GM03348 (cell line): ENCODE measurements around the gene MICAL3.

Experiments
- DNase-seq: peaks from one replicate; pipeline ENCODE4 v3.0.0; 2012; ENCODE audit warnings: low spot score

MICAL3 gene

DNA sequence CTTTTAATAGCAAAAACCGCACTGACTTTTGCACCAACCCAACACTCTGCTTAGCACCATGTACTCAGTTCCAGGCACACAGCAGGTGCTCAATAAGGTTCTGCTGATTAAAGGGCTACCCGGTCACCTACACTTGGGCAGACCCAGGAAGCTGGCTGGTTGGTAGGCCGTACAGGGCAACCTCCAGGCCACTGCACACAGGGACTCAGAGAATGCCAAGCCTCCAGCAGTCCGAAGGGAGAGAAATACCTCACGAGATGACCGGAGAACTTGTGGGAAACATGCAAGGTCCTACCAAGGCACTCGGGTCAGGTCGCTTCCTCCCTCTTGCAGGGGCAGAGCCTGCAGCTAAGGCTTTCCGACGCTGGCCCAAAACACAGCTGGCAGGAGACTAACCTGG, 109.2 kb downstream of the MICAL3 start:
- DNase-seq, result no peak

DNA sequence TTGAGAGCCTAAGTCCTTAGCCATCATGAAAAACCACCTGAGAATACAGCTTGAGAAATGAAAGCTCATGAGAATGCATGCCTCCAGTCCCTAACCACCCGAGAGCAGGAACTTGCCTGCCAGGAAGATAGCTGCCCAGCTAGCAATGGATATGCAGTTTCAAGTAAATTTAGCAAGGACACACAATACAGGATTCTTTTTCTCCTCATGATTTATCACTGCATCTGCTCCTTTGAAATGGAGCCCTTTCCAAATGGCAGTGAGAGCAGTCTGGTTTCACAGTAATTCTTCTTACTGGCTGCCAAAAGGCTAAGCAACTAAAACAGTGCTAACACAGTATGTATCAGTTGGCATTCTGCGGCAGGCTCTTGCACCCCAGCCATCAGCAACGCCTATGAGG, 109.9 kb downstream of the MICAL3 start:
- DNase-seq, result no peak

DNA sequence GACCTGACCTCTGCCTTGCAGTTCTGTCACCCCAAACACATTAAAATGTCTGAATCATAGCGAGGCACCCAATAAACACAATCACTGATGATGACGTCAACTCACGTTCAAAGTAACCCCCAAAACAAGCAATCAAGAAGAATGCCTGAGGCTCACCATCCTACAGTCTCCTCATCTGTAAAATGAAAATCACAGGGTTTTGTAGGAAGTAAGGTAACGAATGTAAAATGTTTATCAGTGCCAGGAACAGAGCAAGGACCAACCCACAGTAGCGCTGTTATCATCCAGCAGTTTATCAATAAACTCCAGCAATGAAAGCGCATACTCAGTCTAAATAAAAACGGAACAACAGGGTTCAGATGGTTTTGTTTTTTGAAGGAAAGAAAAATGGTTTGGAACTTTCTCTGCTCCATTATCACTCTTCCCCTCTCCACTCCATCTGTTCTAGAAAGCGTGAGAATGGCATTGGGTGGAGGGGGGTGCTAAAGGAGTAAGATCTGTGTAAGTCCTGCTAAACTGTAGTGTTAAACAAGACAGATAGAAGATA, 110.5 kb downstream of the MICAL3 start:
- no peak for DNase-seq

DNA sequence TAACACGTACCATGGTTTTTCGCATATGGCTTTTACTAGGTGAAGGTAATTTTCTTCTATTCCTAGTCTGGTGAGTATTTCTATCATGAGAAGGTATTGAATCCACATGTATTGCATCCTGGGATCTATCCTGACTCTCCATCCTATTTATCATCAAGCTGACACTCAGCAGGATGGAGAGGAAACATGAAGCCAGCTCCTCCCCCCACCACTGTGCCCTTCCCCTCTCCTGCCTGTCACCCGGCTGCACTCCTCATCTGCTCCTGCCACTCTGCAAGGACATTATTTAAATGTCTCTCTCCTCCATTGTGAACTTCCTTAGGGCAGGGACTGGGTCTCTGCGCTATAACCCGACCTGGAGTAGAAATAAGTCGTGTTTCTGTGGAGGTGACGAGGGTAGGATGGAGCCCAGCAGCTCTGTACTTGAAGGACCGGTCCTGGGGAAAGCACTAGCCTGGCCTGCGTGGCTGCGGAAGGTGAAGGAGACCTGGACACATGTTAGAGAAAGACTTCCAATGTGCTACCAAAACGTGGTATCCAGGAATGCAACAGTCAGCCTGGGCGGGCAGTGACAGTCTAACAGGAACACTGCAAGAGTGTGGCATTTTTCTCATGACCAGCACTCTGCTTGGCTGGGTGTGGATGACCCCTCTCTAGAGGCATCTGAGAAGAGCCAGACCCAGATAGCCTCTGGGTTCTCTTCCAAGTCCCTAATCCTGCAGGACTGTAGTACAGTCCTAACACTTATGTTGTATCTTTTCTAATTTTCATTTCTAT, 111.2 kb downstream of the MICAL3 start:
- DNase-seq, result no peak

DNA sequence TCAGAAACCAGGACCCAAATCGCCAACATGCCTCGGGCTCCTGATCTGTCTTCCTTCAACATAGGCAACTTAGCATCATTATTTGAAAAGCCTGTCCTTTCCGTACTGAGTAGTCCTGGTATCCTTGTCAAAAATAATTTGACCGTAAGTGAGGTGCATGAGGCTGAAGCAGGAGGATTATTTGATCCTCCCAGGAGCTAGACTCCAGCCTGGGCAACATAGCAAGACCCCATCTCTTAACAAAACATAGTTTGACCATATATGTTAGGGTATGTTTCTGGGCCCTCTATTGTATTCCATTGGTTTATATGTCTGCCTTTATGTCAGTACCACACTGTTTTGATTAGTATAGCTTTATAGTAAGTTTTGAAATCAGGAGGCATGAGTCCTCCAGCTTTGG, 112.5 kb downstream of the MICAL3 start:
- no peak for DNase-seq

DNA sequence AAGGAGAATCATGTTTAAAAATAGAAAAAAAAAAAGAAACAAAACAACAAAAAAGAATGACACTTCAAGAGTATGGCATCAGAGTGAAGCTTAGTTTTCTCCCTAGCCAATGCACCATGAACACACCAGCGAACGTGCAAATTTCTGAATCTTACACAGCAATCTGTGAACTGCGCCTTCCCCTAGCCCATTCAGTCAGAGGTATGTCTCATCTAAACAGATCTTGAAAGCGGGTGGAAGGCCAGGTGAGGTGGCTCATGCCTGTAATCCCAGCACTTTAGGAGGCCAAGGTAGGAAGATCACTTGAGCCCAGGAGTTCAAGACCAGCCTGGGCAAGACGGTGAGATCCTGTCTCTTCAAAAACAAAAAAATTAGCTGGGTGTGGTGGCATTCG, 113.1 kb downstream of the MICAL3 start:
- DNase-seq, result no peak

DNA sequence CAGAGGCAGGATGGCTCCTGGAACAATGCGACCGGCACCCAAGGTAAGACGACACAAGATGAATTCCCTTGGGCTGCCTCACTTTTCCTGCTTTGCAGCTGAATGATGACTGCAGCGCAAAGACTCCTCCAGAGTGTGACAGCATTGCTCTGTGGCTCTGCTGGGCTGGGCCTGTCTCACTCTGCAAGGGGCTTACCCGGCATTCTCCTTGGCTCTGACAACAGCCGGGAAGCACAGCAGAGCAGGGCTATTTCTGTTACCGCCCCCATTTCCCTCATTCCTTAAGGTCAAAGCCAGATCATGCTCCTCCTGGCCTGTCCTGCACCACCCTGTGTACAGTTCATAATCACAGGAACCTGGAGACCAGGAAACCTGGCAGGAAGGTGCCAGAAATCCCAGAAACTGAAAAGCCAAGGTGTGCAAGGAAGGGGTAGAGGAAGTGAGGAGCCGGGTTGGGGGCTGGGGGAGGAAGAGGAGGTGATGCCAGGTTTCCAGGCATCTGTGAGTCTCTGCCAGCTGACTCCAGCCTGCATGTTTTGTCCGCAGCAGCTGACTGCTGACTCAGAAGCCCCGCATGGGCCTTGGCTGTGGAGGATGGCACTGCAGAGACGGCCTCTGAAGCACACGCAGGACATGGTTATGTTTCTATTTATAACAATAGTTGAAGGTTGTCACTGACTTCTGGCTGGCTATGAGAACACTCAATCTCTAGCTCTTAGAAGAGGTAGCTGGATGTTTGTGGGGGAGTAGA, 113.6 kb downstream of the MICAL3 start:
- DNase-seq, result peak; percentile 88

DNA sequence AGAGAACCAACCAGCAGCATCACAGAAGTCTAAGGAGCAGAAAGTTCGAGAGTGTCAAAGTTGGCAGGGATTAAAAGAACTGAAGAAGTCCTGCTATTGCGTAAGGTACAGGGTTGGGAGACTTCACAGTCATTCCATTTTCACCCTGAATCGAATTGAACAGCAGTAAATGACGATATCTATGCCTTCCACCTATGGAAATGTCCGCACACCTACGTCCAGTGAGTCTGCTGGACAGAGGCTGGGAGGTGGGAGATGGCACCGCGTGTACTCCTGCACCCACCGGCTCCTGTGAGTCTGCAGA, 116.7 kb downstream of the MICAL3 start:
- no peak for DNase-seq

DNA sequence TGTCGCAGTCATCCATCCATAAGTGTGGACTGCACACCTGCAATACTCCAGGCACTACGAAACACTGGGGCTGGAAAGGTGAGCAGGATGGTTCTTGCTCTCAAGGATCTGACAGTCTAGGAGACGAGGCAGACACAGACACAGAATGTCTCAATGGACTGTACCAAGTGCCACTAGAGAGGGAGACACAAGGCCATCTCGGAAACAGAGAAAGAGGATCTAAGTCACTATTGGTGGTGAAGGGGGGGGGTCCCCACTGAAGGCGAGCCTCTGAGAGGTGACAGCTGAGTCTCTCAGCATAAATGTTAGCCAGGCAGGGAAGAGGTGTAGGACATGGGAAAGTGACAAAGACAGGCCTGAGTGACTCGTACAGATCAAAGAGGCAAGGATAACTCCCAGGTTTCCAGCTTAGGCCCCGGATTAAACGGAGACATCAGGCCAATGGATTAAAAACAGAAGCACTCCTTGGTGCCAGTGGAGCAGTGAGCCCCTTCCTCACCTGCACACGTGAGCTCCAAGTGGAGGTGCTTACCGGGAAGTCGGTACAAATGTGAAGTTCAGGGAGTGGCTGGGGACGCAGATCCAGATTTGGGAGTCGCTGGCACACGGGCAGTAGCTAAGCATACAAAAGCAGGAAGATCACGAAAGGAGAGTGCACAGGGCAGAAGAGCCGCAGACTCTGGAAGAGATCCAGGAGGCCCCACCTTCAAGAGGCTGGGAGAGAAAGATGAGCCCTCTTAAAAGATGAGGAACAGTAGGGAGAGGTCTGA, 117.2 kb downstream of the MICAL3 start:
- DNase-seq, result no peak

DNA sequence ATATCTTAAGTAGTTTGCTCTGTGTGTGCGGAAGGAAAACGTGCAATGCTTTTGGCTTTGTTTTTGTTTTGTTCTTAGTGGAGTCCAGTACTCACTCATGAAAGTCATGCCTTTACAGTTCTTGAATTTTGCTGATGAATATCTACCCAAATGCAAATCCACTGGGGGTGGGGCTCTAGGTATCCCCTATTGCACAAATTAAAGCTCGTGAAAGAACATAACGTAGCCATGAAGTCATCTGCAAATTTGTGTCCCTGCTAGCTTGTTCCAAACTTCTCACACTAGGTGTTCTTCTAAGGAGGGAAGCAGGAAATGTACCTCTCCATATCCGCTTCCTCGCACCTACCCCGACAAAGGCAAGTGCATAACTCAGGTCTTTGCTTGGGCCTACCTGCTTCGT, 118.9 kb downstream of the MICAL3 start:
- DNase-seq, result no peak

DNA sequence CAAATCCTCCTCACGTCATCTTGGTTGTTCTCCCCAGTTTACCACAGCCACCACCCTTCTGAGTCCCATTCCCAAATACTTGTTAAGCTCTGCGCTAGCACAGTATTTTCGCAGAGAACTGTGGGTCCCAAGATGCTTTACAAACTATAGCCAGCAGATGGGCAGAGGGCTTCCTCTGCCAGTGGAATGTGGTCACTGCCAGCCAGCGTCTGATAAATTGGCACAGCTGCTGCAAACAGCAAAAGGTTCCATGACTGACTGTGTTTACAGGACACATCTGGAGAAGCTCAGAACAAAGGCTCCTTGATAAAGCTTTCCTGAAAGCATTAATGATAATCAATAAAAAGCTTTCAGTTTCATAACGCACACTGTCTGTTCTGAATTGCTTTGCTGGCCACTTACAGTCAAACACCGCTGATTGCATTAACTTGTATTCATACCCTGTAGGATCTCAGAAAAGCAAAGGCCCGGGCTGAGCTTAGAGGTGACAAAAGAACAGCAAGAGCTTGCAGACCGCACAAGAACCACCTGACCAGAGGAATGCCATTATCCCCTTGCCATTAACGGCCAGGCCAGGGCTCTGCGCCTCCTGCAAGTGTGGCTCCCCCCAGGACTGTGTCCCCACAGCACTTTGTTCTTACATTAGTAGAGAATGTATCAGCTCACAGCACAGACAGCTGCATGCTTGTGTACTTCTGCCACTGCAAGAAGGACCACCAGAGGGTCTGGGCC, 120.6 kb downstream of the MICAL3 start:
- no peak for DNase-seq

DNA sequence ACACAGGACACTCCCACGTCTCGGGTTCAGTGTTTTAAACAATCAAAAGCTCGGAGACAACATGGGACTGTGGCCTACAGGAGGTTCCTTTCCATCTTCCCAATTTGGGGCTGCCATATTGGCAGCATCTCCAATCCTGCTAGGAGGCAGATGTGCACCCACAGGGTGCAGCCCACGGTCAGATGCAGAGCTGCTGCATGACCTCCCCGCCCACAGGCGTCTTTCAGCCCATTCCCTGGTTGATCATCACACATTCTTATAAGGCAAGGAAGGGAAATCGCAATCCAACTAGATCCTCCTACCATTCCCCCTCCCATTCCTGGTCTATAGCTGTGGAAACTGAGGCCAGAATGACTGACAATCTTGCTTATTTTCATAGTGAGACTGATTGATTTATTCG, 121.4 kb downstream of the MICAL3 start:
- DNase-seq, result no peak

DNA sequence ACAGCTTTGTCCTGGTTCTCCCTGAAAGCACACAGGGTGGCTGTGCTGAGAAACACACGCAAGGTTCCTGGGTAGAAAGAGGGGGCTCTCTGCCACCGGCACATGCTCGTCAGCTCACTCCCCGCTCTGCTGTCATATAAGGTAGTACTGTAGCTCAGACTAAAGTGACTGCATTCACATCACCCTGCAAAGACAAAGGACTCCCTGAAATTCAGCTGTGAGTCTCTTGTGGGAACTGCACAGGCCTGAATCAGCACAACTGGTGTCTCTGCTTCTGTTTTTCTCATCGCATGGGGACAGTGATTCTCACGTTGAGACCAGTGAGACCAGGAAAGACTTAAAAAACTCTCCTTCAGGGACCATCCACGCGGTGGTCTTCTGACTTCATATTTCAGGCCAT, 126.0 kb downstream of the MICAL3 start:
- no peak for DNase-seq

DNA sequence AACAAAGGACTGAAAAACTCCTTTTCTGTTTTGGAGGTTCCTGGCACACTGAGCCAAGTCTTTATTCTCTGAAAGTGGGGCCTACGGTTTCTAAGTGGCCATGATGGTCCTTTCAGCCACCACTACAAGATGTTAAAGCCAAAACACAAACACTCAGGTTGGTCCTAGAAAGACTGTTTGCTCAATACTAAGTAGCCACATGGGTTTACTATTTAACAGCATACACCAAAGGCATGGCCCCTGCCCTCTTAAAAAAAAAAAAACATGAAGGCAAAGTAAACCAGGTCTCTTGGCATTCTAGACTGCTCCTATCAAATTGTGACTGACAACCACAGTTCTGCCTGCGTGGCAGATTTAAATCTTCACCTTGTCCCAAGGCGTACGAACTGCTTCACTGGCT, 126.5 kb downstream of the MICAL3 start:
- no peak for DNase-seq

DNA sequence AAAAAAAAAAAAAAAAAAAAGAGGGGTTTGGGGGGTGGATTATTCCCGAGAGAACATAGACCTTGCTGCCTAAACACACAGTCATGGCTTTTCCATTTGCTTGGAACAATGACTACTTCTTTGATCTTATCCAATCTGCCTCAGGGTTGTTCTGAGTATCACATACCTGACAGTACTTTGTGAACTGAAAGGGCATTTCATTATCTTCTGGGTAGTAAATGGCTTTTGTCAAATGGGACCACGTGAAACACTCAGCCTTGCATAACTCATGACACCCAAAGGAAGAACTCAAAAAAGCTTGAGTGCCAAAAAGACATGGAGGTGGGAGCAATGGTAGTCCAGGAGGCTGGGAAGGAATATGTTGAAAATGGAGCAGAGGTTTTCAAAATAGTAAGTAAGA, 126.9 kb downstream of the MICAL3 start:
- no peak for DNase-seq

DNA sequence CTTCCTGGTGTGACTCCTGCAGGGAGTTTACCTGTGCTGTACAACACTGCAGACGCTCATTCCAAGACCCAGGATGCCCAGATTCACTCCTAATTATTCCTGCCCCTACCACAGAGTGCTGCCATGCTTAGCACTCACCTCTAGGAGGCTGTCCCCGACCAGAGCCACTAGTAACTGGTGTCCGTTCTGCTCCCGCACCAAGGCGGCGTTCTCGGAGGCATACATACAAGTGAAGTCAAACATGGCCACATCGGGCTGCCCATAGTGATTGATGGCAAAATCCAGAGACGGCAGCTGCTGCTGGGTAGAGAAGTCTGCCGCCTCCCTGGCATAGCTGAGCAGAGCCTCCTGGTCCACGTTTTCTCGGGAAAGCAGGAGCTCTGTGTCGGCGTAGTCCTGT, 127.8 kb downstream of the MICAL3 start:
- peak; percentile 31 for DNase-seq

DNA sequence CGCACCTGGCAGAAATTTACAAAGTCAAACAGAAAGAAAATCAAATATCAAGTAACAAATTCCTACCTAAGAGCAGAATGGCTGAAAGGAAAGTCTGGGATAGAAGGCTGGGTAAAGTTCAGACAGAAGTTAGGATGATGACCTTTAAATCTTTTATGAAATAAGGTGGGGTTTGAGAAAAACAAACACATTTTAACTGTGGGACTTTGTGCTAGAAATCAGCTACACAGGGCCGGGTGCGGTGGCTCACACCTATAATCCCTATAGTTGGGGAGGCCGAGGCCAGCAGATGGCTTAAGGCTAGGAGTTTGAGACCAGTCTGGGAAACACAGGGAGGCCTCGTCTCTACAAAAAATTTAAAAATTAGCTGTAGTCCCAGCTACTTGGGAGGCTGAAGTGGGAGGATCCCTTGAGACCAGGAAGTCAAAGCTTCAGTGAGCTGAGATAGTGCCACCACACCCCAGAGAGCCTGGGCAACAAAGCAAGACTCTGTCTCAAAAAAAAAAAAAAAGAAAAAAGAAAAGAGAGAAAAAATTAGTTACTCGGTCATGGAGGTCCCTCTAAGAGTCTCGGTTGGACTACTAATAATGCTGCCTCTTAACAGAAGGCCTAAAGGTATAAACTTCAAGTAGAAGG, 130.3 kb downstream of the MICAL3 start:
- no peak for DNase-seq

DNA sequence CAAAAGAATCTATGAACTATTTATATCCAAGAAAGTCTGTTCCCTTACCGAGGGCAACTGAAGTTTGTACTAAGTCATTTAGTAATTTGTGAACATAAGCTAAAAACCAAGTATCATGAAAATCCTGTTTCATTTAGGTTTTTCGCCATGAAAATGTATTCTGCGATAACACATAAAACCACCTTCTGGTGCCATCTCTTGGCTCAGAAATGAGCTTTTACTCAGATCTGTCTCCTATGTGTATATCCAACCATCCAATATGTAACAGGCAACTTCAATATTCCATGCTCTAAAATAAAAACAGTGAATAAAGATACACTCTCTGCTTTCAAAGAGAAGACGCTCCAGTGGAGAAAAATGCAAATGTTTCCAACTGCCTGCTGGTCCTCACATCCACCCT, 132.0 kb downstream of the MICAL3 start:
- DNase-seq, result no peak

DNA sequence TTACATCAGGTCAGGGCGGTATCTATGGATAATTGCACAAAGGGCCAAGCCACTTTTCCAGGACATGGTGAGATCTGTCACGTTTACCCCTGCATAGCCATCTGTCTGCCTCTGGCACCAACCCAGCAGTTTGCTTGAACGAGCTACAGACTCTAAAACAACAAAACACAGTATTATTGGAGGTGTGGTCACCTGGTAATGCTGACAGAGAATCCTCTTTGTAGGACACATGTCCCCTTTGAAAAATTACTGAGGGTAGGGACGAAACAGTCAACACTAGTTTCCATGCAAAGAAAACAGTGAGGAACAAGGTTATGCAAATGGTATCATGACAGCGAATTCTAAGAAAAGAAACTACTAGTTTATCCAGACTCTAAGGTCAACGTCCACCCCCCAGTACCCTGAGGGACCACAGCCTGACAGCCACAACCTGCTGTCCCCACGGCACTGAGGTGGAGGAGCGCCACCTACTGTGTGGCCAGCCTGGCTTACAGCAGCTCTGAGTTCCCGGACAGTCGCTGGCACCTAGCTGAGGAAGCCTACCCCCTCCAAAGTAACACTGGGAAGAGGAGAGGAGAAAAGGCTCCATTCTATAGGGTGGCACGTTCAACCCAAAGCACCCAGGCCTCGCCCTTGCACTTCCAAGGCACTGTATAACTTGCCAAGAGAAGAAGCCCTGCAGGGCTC, 132.7 kb downstream of the MICAL3 start:
- DNase-seq, result no peak

DNA sequence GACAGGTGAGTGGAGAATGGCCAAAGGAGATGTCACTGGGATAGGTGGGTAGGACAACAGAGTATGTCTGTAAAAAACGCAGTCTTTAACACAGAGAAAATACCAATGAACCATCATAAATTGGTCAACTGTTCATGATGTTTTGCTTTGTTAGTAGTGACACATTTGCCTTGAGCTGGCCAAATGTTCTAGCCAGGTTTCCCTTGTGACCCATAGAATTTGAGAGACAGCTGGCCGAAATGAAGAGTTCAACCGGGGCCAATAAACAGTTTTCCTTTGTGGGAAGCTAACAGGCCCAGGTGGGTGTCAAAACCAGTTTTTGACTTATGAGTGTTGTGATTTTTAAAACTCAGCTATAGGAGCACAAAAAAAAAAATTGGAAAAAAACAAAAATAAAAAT, 133.5 kb downstream of the MICAL3 start:
- no peak for DNase-seq

DNA sequence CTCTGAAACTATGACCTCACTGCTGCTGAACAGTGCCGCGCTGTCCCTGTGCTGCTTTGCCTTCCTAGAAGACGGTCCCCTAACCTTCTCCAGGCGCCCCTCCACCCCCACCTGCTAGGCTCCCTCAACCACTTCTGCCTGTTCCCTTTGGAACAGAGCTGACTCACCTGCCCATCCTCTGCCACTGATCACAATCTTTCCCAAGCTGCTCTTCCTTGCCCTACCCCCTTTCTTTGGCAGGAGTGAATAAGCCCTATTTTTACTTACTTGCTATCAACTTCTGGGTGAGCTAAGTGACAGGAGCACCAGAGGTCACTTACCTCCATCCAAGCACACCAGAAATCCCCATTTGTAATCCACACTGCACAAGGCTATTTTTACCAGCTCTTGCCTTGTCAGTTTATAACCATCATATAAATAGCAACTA, 134.1 kb downstream of the MICAL3 start:
- no peak for DNase-seq
